GM23248 (cell line): Measurements from ENCODE around the gene KCP. TPM values are rescaled to one million over a fixed set of nuclear protein-coding genes. Genes with fewer than 3 reads are reported as not detected.
A peak's percentile ranks its signal among the peaks of the same experiment; 100 is the strongest.

Source experiments
- DNase-seq: peaks from one replicate; pipeline ENCODE4 v3.0.0-alpha.2; 2015
- H2AFZ ChIP-seq: fragments of 200-600 bp; sonication (generic); 2 replicates; pipeline ENCODE4 v1.6.1; 2016; ENCODE audit warnings: antibody characterized with exemption
- H3F3A ChIP-seq: fragments of 200-600 bp; sonication (generic); 2 replicates; pipeline ENCODE4 v1.6.1; 2016; ENCODE audit warnings: mild to moderate bottlenecking, antibody characterized with exemption, mixed run types; ENCODE audit not compliant: insufficient read depth
- H3K27ac ChIP-seq: fragments of 200-600 bp; sonication (generic); 2 replicates; pipeline ENCODE4 v1.5.1; 2016; ENCODE audit warnings: mild to moderate bottlenecking
- H3K27me3 ChIP-seq: fragments of 200-600 bp; sonication (generic); replicated peaks from 2 replicates; pipeline ENCODE4 v1.6.1; 2016; ENCODE audit warnings: mild to moderate bottlenecking; ENCODE audit not compliant: insufficient read depth
- H3K36me3 ChIP-seq: fragments of 200-600 bp; sonication (generic); 2 replicates; pipeline ENCODE4 v1.6.1; 2016; ENCODE audit warnings: low read depth, mild to moderate bottlenecking
- H3K4me1 ChIP-seq: fragments of 200-600 bp; sonication (generic); 2 replicates; pipeline ENCODE4 v1.6.1; 2016; ENCODE audit warnings: mild to moderate bottlenecking; ENCODE audit not compliant: insufficient read depth
- H3K4me2 ChIP-seq: fragments of 200-600 bp; sonication (generic); one replicate; pipeline ENCODE4 v1.6.1; 2016; ENCODE audit warnings: mild to moderate bottlenecking; ENCODE audit not compliant: unreplicated experiment
- H3K4me3 ChIP-seq: fragments of 200-600 bp; sonication (generic); 2 replicates; pipeline ENCODE4 v1.5.1; 2016; ENCODE audit warnings: mild to moderate bottlenecking
- H3K79me2 ChIP-seq: fragments of 200-600 bp; sonication (generic); 2 replicates; pipeline ENCODE4 v1.6.1; 2016; ENCODE audit warnings: mild to moderate bottlenecking; ENCODE audit not compliant: insufficient read depth
- H3K9ac ChIP-seq: fragments of 200-600 bp; sonication (generic); 2 replicates; pipeline ENCODE4 v1.6.1; 2016; ENCODE audit warnings: mild to moderate bottlenecking
- H3K9me2 ChIP-seq: fragments of 200-600 bp; sonication (generic); 2 replicates; pipeline ENCODE4 v1.6.1; 2016; ENCODE audit warnings: mixed run types, mild to moderate bottlenecking, moderate library complexity; ENCODE audit not compliant: insufficient read depth
- H3K9me3 ChIP-seq: fragments of 200-600 bp; sonication (generic); one replicate; pipeline ENCODE4 v1.6.1; 2017; ENCODE audit warnings: low read depth
- H4K20me1 ChIP-seq: fragments of 200-600 bp; sonication (generic); 2 replicates; pipeline ENCODE4 v1.6.0; 2016; ENCODE audit not compliant: insufficient read depth
- EZH2 ChIP-seq: fragments of 200-600 bp; sonication (generic); IDR thresholded peaks from 2 replicates; pipeline ENCODE4 v1.6.1; 2018; ENCODE audit warnings: antibody characterized with exemption, mild to moderate bottlenecking; ENCODE audit not compliant: insufficient read depth, poor library complexity, severe bottlenecking
- EZH2phosphoT487 ChIP-seq: fragments of 200-600 bp; sonication (generic); IDR thresholded peaks from 2 replicates; pipeline ENCODE4 v1.6.1; 2018; ENCODE audit warnings: antibody characterized with exemption, moderate library complexity, mild to moderate bottlenecking, low read depth; ENCODE audit not compliant: insufficient read depth
- WGBS, 2 experiments: methylation state at CpG; one replicate each; pipeline ENCODE4 v1.1.6; 2015 to 2017; ENCODE audit warnings: low lambda C conversion rate in 2 of 2, low coverage in 1 of 2; ENCODE audit errors: missing lambda C conversion rate in 2 of 2; 5-methylcytosine and 5-hydroxymethylcytosine counted together
- in situ Hi-C: fragments of 300-500 bp; cut with MboI; formaldehyde crosslinking; loops from 2 replicates; pipeline ENCODE4 v1.15.0; 2020
- polyA plus RNA-seq: library from polyadenylated mRNA; unstranded; fragments of >200 nt; fragmentation: Nextera tagmentation; extraction: Ambion mirVana; gene quantifications from 2 replicates; pipeline ENCODE4 v1.2.1, GENCODE V29; 2016
- total RNA-seq: library from RNA; depleted of rRNA; stranded (reverse); fragments of >200 nt; shearing (Covaris generic); gene quantifications from 2 replicates; pipeline ENCODE4 v1.2.3, GENCODE V29; 2014

Gene KCP
- total and polyA plus RNA-seq, 2 experiments from 2014 or later, result 0.10 TPM; not detected in 1

DNA sequence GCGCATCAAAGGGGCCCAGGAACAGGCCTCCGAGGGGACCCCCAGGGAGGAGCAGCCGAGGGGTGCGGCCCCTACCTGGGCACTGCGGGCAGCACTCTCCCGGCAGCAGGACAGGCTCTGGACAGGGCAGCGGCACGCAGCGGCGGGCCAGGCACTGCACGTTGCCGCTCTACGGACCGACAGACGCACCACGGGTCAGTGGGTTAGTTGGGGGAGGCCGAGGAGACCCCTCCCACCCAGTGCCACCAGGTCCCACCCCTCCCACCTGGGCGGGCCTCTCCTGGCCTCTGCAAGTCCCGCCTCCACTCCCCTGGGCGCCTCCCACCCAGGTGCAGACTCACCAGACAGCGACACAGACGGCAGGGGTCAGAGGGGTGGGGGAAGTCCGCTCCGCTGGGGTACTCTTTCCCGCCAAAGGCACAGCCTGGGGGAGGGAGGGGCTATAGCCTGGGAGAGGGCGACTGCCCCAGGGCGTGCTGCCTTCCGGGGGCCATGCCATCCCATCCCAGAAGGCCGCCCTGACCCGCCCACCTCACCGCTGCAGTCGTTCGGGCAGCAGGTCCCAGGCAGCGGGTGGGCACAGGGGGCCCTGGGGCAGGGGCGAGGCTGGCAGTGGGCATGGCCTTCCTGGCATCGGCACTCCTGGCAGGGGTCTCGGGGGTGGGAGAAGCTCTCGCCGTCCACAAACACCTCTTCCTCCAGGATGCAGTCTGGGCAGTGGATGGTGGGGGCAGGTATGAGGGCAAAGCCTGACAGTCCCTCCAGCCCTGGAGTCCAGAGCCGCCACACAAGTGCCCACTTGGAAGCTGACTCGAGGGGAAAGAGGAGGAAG is 19.2 kb downstream of the KCP start:
- TF ChIP-seq EZH2phosphoT487 (no peak), EZH2 (no peak)
- Histone ChIP-seq H3K9me3 (no peaks in the 10 kb centered on the region), H3K36me3 (no peaks in the 10 kb centered on the region), H3K9me2 (no peaks in the 10 kb centered on the region), H3K9ac (no peak overlapping the region), H3K27me3 (no peaks in the 10 kb centered on the region), H3K4me3 (no peak overlapping the region), H2AFZ (no peak overlapping the region), H3K4me2 (no peak overlapping the region), H3K79me2 (no peaks in the 10 kb centered on the region), H3K27ac (no peak overlapping the region), H4K20me1 (no peaks in the 10 kb centered on the region), H3K4me1 (no peaks in the 10 kb centered on the region), H3F3A (no peaks in the 10 kb centered on the region)
- DNase-seq, result no peak
- in situ Hi-C loops, result loop anchor here (25.0 kb wide), 1 partner anchor 279 kb away; no protein-coding TSS in a partner anchor
- WGBS, 2 experiments, result 48 to 59% methylated on average over 7 to 41 of the region's 41 CpGs

DNA sequence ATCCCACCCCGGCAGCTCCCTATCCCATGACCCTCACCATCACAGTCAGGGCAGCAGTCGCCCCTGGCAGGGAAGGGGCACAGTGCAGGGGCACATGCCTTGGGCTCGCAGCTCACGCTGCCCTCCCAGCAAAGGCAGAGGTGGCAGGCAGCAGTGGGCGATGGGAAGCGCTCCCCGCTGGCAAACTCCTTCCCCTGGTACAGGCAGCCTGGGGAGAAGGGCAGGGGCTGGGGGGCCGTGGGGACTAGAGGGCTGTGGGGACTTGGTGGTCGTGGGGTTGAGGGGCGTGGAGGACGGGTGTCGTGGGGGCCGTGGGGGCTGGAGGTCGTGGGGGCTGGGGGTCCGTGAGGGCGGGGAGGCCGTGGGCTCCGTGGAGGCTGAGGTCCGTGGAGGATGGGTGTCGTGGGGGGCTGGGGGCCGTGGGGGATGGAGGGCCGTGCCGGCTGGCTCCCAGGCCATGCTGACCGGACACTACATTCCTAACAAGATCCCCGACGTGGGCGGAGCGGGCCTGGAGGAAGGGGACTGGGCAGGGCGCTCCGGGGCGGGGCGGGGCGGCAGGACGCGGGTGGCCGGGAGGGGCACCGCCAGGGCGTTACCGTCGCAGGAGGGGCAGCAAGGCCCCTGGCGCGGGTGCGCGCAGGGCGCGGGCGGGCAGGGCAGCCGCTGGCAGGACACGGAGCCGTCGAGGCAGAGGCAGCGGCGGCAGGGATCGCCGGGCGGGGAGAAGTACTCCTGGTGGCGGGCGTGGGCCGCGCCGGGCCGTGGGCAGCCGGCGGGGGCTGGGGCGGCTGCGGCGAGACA is 20.0 kb downstream of the KCP start:
- no peak overlapping the region for H3K4me2 ChIP-seq
- no peak overlapping the region for H3K4me3 ChIP-seq
- no peaks in the 10 kb centered on the region for H3K9me3 ChIP-seq
- H3K4me1 ChIP-seq, result no peaks in the 10 kb centered on the region
- no peak for DNase-seq
- no peaks in the 10 kb centered on the region for H4K20me1 ChIP-seq
- TF ChIP-seq EZH2, result no peak
- TF ChIP-seq EZH2phosphoT487, result no peak
- no peak overlapping the region for H3K27ac ChIP-seq
- H3K9me2 ChIP-seq, result no peaks in the 10 kb centered on the region
- in situ Hi-C loops, result loop anchor here (25.0 kb wide), 1 partner anchor 278 kb away; no protein-coding TSS in a partner anchor
- H3K36me3 ChIP-seq, result no peaks in the 10 kb centered on the region
- H3K79me2 ChIP-seq, result no peaks in the 10 kb centered on the region
- no peak overlapping the region for H3K9ac ChIP-seq
- H3K27me3 ChIP-seq, result no peaks in the 10 kb centered on the region
- no peak overlapping the region for H2AFZ ChIP-seq
- H3F3A ChIP-seq, result no peaks in the 10 kb centered on the region
- WGBS, 2 experiments, result 55 to 60% methylated on average over 13 to 63 of the region's 67 CpGs

DNA sequence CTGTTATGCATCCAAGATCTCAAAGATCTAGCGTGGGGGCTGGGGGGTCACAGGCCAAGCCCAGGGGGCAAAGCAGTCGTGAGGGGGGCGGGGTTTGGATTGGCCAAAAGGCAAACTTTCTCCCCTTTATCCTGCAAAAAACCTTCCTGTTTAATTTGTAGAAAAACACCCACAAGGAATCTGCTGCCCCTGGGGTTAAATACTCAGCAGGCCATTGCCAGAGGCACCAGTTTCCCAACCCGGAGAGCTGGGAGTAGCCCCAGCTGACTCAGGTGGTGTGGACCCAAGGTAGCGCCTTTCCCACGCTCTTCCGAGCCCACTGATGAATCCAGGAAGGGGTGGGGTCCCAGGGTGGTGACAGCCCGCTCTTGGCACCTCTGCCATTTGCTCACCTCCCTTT is 21.4 kb downstream of the KCP start:
- no peaks in the 10 kb centered on the region for H3K4me1 ChIP-seq
- H3K27ac ChIP-seq, result no peak overlapping the region
- H3K36me3 ChIP-seq, result no peaks in the 10 kb centered on the region
- H3K9me3 ChIP-seq, result no peaks in the 10 kb centered on the region
- in situ Hi-C loops, result loop anchor here (25.0 kb wide), 1 partner anchor 277 kb away; no protein-coding TSS in a partner anchor
- no peaks in the 10 kb centered on the region for H3K27me3 ChIP-seq
- H3K9ac ChIP-seq, result no peak overlapping the region
- H2AFZ ChIP-seq, result no peak overlapping the region
- H3K79me2 ChIP-seq, result no peaks in the 10 kb centered on the region
- no peaks in the 10 kb centered on the region for H3F3A ChIP-seq
- whole genome bisulfite sequencing, 2 experiments, result 41 to 47% methylated on average over 8 of the region's 8 CpGs
- H3K4me3 ChIP-seq, result no peak overlapping the region
- peak; percentile 38 for DNase-seq
- H4K20me1 ChIP-seq, result no peaks in the 10 kb centered on the region
- no peak overlapping the region for H3K4me2 ChIP-seq
- no peaks in the 10 kb centered on the region for H3K9me2 ChIP-seq
- TF ChIP-seq EZH2 (no peak), EZH2phosphoT487 (no peak)

DNA sequence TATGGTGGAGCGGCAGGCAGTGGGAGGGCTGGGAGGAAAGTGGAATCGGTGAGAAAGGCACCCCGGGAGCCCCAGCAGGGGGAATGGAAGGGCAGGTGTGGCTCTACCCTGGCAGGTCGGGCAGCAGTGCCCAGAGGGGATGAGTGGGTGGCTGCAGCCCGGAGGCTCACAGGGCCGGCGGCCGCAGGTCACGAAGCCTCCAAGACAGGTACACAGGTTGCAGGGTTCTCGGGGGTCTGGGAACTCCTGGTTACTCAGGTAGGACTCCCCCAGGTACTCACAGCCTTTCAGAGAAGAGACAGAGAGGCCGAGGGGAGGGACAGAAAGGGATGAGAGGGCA is 21.8 kb downstream of the KCP start:
- no peak overlapping the region for H2AFZ ChIP-seq
- H3F3A ChIP-seq, result no peaks in the 10 kb centered on the region
- no peaks in the 10 kb centered on the region for H4K20me1 ChIP-seq
- 83 to 84% methylated on average over 11 of the region's 11 CpGs for WGBS, 2 experiments
- H3K4me3 ChIP-seq, result no peak overlapping the region
- H3K4me2 ChIP-seq, result no peak overlapping the region
- H3K27me3 ChIP-seq, result no peaks in the 10 kb centered on the region
- no peak for DNase-seq
- TF ChIP-seq EZH2 (no peak), EZH2phosphoT487 (no peak)
- in situ Hi-C loops, result loop anchor here (25.0 kb wide), 1 partner anchor 276 kb away; no protein-coding TSS in a partner anchor
- H3K9me2 ChIP-seq, result no peaks in the 10 kb centered on the region
- no peaks in the 10 kb centered on the region for H3K9me3 ChIP-seq
- H3K27ac ChIP-seq, result no peak overlapping the region
- no peaks in the 10 kb centered on the region for H3K79me2 ChIP-seq
- H3K9ac ChIP-seq, result no peak overlapping the region
- no peaks in the 10 kb centered on the region for H3K36me3 ChIP-seq
- H3K4me1 ChIP-seq, result no peaks in the 10 kb centered on the region
